Liver (tissue), 3 donors: Measurements from ENCODE around the gene CELF5.

ENCODE experiments used
- CTCF ChIP-seq: fragments of 150-350 bp; IDR thresholded peaks from 2 replicates; pipeline ENCODE4 v1.5.1; 2017; ENCODE audit warnings: improper control_type of control experiment, low read depth, low read length; ENCODE audit not compliant: missing input control
- EGR1 ChIP-seq, 2 donors: IDR thresholded peaks; 2 replicates each; pipeline ENCODE4 v1.6.1; 2016 to 2018; ENCODE audit warnings: antibody characterized with exemption in 2 of 2, low read depth in 2 of 2
- FOXA1 ChIP-seq: IDR thresholded peaks from 2 replicates; pipeline ENCODE4 v1.6.1; 2016; ENCODE audit warnings: antibody characterized with exemption
- HNF4G ChIP-seq: IDR thresholded peaks from 2 replicates; pipeline ENCODE4 v1.6.1; 2016; ENCODE audit warnings: antibody characterized with exemption
- JUND ChIP-seq, 2 donors: IDR thresholded peaks; 2 replicates each; pipeline ENCODE4 v1.6.1; 2016; ENCODE audit warnings: antibody characterized with exemption in 2 of 2
- REST ChIP-seq: IDR thresholded peaks from 2 replicates; pipeline ENCODE4 v1.6.1; 2016; ENCODE audit warnings: antibody characterized with exemption, mild to moderate bottlenecking
- SP1 ChIP-seq: IDR thresholded peaks from 2 replicates; pipeline ENCODE4 v1.6.1; 2018; ENCODE audit warnings: antibody characterized with exemption, mild to moderate bottlenecking
- TAF1 ChIP-seq: conservative IDR thresholded peaks from 2 replicates; pipeline ENCODE4 v1.6.1; 2016; ENCODE audit warnings: antibody characterized with exemption, mild to moderate bottlenecking
- YY1 ChIP-seq: IDR thresholded peaks from 2 replicates; pipeline ENCODE4 v1.6.1; 2016; ENCODE audit warnings: antibody characterized with exemption, mild to moderate bottlenecking
- ZBTB33 ChIP-seq: IDR thresholded peaks from 2 replicates; pipeline ENCODE4 v1.6.1; 2016; ENCODE audit warnings: antibody characterized with exemption
- TF ChIP-seq, protein P1 (sequence below): IDR thresholded peaks from 2 replicates; pipeline ENCODE4 v1.6.1; 2016; ENCODE audit warnings: antibody characterized with exemption
- donor health status: healthy.
- donor health status: healthy.

- TF ChIP-seq HNF4G = no peak
- TF ChIP-seq CTCF = no peak
- no peak for TF ChIP-seq ZBTB33
- TF ChIP-seq REST = no peak
- TF ChIP-seq, protein P1, sequence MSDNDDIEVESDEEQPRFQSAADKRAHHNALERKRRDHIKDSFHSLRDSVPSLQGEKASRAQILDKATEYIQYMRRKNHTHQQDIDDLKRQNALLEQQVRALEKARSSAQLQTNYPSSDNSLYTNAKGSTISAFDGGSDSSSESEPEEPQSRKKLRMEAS = no peak
- TF ChIP-seq SP1 = no peak
- no peak for TF ChIP-seq EGR1 (IDR thresholded peaks at IDR 0.05; ENCODE audit: low read depth in 2 of 2)
- TF ChIP-seq FOXA1 = no peak
- TF ChIP-seq JUND (IDR thresholded peaks at IDR 0.05) = no peak
- TF ChIP-seq TAF1 = no peak
- TF ChIP-seq YY1 = no peak
Measured at GRCh38 chr19:3187662-3188511, 36.6 kb upstream of the CELF5 start.
